HL-60 (cell line): ENCODE results near the gene COL5A2.

Source experiments
- DNase-seq, 2 experiments: peaks; one replicate each; pipeline ENCODE4 v3.0.0-alpha.2; 2010 to 2020; ENCODE audit warnings: low read depth in 1 of 2, low spot score in 1 of 2
- H3K27ac ChIP-seq: fragments of 250-450 bp; sonication (Bioruptor Pico); replicated peaks from 2 replicates; pipeline ENCODE4 v1.5.1; 2020; ENCODE audit warnings: mild to moderate bottlenecking, moderate library complexity
- H3K27me3 ChIP-seq: fragments of 250-450 bp; sonication (Bioruptor Pico); 2 replicates; pipeline ENCODE4 v1.5.1; 2021; ENCODE audit warnings: mild to moderate bottlenecking, moderate library complexity; ENCODE audit not compliant: insufficient read depth, poor library complexity, severe bottlenecking
- H3K4me3 ChIP-seq: replicated peaks from 2 replicates; pipeline ENCODE4 v1.5.1; 2011; ENCODE audit warnings: mild to moderate bottlenecking, control low read depth, low read length; ENCODE audit not compliant: insufficient read depth
- GABPA ChIP-seq: IDR thresholded peaks from 2 replicates; pipeline ENCODE4 v1.6.1; 2012; ENCODE audit warnings: low read depth
- POLR2AphosphoS5 ChIP-seq: IDR thresholded peaks from 2 replicates; pipeline ENCODE4 v1.6.1; 2012; ENCODE audit warnings: low read depth
- SPI1 ChIP-seq: IDR thresholded peaks from 2 replicates; pipeline ENCODE4 v1.6.1; 2012; ENCODE audit warnings: low read depth, mild to moderate bottlenecking, borderline replicate concordance
- TF ChIP-seq, protein P1 (sequence below): IDR thresholded peaks from 2 replicates; pipeline ENCODE4 v1.6.1; 2012; ENCODE audit warnings: low read depth; ENCODE audit not compliant: insufficient replicate concordance
- TF ChIP-seq, protein P2 (sequence below): IDR thresholded peaks from one replicate; pipeline ENCODE4 v1.5.1; 2011; ENCODE audit warnings: low read length, control low read depth, inconsistent platforms; ENCODE audit not compliant: insufficient read depth

The COL5A2 gene

DNA sequence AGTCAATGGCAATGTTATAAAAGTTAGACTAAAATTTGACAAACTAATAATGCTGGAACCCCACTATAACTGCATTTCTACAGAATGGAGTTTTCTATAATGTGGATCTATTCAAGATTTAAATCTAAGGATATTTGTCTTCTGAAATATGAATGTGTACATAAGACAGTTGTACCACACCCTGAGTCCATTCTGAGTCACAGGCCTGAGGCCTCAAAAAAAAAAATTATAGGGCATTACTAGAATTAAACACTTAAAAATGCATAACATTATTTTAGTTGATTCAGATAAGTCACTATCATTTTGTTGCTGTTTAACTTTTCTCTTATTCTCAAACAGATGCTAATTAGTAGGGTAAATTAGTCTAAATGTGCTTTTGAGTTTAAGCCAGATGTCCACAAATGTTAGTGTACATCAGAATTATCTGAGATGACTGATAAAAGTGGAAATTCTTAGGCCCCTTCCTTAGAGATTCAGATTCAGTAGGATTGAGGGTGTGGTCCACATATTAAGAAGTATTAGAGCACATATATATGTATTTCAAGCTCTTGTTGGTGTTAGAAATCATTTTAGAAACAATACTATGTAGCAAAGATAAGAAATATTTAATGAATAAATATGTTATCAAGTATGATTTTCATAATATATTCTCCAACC lies 42.4 kb upstream of the COL5A2 start:
- DNase-seq, result no peak
- no peak overlapping the region for H3K27ac ChIP-seq
- no peak overlapping the region for H3K4me3 ChIP-seq
- TF ChIP-seq POLR2AphosphoS5, result no peak
- no peaks in the 10 kb centered on the region for H3K27me3 ChIP-seq

- Histone ChIP-seq H3K27me3 (peaks cover 3% of the 10 kb centered on the region), H3K4me3 (no peak overlapping the region), H3K27ac (no peak overlapping the region)
- DNase-seq, result no peak
- TF ChIP-seq GABPA, result no peak
- TF ChIP-seq, protein P1, sequence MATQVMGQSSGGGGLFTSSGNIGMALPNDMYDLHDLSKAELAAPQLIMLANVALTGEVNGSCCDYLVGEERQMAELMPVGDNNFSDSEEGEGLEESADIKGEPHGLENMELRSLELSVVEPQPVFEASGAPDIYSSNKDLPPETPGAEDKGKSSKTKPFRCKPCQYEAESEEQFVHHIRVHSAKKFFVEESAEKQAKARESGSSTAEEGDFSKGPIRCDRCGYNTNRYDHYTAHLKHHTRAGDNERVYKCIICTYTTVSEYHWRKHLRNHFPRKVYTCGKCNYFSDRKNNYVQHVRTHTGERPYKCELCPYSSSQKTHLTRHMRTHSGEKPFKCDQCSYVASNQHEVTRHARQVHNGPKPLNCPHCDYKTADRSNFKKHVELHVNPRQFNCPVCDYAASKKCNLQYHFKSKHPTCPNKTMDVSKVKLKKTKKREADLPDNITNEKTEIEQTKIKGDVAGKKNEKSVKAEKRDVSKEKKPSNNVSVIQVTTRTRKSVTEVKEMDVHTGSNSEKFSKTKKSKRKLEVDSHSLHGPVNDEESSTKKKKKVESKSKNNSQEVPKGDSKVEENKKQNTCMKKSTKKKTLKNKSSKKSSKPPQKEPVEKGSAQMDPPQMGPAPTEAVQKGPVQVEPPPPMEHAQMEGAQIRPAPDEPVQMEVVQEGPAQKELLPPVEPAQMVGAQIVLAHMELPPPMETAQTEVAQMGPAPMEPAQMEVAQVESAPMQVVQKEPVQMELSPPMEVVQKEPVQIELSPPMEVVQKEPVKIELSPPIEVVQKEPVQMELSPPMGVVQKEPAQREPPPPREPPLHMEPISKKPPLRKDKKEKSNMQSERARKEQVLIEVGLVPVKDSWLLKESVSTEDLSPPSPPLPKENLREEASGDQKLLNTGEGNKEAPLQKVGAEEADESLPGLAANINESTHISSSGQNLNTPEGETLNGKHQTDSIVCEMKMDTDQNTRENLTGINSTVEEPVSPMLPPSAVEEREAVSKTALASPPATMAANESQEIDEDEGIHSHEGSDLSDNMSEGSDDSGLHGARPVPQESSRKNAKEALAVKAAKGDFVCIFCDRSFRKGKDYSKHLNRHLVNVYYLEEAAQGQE, result no peak
- no peak for TF ChIP-seq POLR2AphosphoS5
- no peak for TF ChIP-seq SPI1
- TF ChIP-seq, protein P2, sequence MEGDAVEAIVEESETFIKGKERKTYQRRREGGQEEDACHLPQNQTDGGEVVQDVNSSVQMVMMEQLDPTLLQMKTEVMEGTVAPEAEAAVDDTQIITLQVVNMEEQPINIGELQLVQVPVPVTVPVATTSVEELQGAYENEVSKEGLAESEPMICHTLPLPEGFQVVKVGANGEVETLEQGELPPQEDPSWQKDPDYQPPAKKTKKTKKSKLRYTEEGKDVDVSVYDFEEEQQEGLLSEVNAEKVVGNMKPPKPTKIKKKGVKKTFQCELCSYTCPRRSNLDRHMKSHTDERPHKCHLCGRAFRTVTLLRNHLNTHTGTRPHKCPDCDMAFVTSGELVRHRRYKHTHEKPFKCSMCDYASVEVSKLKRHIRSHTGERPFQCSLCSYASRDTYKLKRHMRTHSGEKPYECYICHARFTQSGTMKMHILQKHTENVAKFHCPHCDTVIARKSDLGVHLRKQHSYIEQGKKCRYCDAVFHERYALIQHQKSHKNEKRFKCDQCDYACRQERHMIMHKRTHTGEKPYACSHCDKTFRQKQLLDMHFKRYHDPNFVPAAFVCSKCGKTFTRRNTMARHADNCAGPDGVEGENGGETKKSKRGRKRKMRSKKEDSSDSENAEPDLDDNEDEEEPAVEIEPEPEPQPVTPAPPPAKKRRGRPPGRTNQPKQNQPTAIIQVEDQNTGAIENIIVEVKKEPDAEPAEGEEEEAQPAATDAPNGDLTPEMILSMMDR, result no peak
These were observed 38.7 kb upstream of the COL5A2 start for GRCh38 chr2:189218236-189218635.

GRCh38 chr2:189217541-189217940 lies 38.0 kb upstream of the COL5A2 start:
- no peak for TF ChIP-seq POLR2AphosphoS5
- TF ChIP-seq, protein P2, result no peak
- TF ChIP-seq, protein P1, result no peak
- TF ChIP-seq SPI1, result no peak
- TF ChIP-seq GABPA, result no peak
- Histone ChIP-seq H3K27me3 (peaks cover 3% of the 10 kb centered on the region), H3K27ac (no peak overlapping the region), H3K4me3 (no peak overlapping the region)
- no peak for DNase-seq

GRCh38 chr2:189217051-189217450 lies 37.5 kb upstream of the COL5A2 start:
- no peak overlapping the region for H3K27ac ChIP-seq
- no peak overlapping the region for H3K4me3 ChIP-seq

More at GRCh38 chr2:189217051-189217450, 37.5 kb upstream of the COL5A2 start:
- H3K27me3 ChIP-seq, result peaks cover 3% of the 10 kb centered on the region
- TF ChIP-seq, protein P1, result no peak
- TF ChIP-seq, protein P2, result no peak
- no peak for DNase-seq
